GM19455 (cell line): Measurements from ENCODE around the gene ARSG.
"Not testable (repeated sequence)": the region's sequence is repeated elsewhere in the genome, so short reads cannot be mapped to it uniquely, and the experiment has no call there.

ENCODE experiments used
- ATAC-seq: cut with Tn5 transposase; IDR thresholded peaks from one replicate; pipeline ENCODE4 v1.9.1; 2021; ENCODE audit not compliant: unreplicated experiment

ARSG gene

GRCh38 chr17:68365469-68365868 is 74.2 kb downstream of the ARSG start:
- no peak for ATAC-seq

GRCh38 chr17:68368387-68368786 is 77.1 kb downstream of the ARSG start:
- ATAC-seq: no peak

DNA sequence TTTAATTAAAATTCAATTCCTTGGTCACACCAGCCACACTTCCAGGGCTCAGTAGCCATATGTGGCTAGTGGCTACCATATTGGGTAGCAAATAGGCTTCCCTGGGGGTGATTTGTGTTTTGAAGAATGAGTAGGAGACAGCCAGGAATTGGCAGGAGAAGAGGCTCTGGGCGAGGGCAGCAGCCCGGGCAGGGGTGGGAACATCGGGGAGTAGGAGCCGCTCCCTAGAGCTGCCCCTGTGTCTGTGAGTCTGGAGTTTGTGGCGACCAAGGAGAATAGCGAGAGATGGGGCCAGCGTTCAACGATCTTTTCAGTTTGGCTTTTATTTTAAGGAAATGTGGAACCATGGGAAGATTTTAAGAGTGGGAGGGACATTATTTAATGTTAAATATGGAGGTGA is 84.3 kb downstream of the ARSG start:
- no peak for ATAC-seq

DNA sequence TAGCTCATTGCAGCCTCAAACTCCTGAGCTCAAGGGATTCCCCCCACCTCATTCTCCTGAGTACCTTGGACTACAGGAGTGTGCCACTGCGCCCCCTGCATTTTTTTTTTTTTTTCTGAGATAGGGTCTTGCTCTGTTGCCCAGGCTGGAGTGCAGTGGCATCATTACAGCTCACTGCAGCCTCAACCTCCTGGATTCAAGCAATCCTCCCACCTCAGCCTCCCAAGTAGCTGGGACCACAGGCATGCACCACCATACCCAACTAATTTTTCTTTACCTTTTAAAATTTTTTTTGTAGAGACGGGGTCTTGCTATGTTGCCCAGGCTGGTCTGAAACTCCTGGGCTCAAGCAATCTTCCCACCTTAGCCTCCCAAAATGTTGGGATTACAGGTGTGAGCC is 84.9 kb downstream of the ARSG start:
- not testable (repeated sequence) for ATAC-seq

- no peak for ATAC-seq
Measured at GRCh38 chr17:68377771-68378267, 86.5 kb downstream of the ARSG start.

DNA sequence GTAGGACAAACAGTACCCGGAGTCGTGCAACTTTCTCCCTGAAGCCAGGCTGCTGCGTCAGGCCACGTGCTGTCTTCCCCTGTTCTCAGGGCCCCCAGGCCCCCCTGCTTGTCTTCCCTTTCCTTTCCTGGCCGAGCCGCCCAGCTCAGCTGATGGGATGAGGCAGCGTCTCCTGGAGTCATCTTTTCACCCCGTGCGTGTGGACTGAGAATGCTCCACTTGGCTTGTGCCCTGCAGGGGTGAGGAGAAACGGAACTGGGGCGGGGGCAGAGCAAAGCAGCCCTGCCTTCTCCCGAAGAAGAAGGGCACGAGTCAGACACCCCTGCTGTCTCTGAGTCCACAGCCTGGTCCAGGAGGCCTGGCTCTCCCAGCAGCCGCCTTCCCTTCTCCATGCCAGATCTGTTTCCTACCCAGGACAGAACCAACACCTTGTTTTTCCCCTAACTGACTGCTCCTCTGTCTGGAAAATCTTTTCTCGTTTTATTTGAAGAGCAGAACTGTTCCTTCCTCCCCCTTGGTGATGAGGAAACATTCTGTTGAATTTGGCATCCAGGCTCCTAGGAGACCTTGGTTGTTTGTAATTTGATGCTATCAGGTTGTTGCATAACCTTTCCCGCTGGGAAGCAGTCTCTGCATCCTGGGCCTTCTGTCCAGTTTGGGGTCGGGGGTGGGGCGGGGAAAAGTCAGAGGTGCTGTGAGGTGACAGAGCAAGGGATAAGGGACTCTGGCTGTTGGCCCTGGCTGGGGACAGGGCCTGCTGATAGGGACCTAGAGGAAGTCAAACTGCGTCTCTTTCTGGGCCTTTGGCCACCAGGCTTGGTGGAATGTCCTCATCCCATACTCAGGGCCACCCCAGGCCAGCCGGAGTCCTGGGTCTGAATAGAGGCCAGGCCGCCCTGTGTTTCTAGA is 87.2 kb downstream of the ARSG start:
- no peak for ATAC-seq

DNA sequence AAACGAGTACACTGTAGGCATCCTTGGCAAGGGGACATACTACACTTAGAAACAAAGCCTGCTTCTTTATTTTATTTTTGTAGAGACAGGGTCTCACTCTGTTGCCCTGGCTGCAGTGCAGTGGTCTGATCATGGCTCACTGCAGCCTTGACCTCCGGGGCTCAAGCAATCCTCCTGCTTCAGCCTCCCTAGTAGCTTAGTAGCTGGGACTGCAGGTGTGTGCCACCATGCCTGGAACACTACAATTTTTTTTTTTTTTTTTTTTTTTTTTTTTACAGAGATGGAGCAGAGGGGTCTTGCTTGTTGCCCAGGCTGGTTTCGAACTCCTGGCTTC is 87.8 kb downstream of the ARSG start:
- ATAC-seq: no peak

- ATAC-seq: no peak
Measured at GRCh38 chr17:68379692-68380677, 88.7 kb downstream of the ARSG start.

DNA sequence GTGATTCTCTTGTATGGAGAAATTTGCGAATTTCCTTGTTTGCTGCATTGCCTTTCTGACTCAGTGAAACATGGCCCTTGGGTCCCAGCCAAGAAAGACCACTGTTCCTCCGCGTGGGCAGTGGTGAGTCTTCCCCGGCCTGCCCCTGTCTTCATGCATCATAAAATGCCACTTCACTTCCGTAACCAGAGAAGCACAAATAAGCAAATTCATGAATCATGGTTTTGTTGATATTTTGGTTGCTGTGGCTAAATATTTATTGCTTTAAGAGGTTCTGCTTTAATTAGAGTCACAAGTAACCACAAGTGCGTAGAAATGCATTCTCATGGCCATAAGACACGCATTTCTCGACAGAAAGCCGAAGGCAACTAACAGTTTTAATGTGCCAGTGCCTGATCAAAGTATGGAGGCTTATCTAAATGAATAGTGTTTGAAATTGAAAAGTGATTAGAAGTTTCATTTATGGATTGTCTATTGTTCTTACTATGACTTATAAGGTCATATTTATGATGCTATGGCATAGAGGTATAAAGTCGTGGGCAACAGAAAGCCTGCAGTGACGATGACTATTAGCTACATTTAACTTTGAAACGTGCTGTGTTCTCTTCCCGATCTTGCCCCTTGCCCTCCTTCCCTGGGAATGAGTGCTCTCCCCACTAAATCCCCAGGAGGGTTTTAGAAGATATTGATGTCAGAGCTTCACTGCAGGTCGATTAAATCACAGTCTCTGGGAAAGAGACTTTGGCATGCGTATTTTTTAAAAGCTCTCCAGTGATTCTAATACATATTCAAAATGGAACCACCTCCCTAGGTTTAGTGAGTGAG is 90.0 kb downstream of the ARSG start:
- ATAC-seq: no peak

DNA sequence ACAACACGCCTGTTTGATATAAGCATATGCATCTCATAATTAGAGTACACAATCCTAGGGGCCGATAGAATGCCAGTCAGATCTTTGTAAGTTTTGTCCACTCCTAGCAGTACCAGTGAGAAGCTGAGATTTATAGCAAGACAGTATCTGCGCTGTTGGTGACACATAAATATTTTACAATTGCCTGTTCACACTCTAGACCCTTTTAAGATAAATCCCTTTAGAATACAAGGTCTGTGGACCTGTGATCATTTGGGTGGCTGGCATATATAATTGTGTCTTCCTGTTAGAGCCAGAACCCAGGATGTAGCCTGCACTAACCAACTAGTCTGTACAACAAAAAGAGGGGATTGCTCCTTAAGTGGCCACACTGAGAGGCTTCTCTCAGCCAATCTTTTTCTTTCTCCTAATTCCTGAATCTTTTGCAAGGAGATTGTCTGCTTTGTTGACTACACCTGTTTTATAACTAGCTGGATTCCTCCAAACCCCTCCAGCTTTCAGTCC is 91.3 kb downstream of the ARSG start:
- ATAC-seq: no peak

- no peak for ATAC-seq
Measured at GRCh38 chr17:68383120-68383442, 91.8 kb downstream of the ARSG start.

DNA sequence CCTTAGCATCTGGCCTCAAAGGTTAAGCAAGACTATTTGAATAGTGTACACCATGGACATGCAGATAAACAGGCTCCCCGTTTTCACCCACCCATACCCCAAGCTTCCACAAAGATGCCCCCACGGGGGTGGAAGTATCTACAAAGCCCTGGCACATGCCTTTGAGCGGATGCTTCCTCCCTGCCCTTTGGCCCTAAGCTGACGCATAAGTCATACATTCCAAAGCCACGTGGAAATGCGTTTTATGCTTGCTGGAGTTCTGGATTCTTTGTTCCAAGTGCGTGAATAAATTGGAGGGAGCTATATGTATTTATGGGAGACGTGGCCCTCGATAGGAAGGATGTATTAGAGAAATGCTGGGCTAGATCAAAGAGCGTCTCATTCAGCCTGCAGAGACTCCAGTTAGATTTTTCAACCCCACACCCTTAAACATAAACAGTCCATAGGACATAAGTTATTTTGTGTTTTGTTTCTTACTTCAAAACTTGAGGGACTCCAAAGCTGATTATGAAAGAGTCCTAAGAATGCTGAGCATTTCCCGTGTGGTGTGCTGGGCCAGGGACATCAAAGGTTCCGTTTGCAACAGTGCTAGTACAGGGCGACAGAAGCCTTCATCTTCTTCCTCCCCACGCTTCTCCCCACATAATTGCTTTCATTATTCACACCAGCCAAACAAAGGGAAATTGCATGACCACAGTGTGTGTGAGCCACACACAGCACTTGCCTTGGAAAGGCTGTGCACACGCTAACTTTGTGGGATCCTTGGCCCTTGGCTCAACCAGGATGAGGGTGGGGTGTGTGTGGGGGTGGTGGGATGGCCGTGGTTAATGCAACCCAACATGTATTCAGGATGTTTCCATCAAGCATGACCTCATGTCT is 92.4 kb downstream of the ARSG start:
- no peak for ATAC-seq

- ATAC-seq: no peak
Measured at GRCh38 chr17:68384471-68384870, 93.2 kb downstream of the ARSG start.

GRCh38 chr17:68384941-68385340 is 93.6 kb downstream of the ARSG start:
- ATAC-seq: no peak

GRCh38 chr17:68385490-68386215 is 94.4 kb downstream of the ARSG start:
- no peak for ATAC-seq

DNA sequence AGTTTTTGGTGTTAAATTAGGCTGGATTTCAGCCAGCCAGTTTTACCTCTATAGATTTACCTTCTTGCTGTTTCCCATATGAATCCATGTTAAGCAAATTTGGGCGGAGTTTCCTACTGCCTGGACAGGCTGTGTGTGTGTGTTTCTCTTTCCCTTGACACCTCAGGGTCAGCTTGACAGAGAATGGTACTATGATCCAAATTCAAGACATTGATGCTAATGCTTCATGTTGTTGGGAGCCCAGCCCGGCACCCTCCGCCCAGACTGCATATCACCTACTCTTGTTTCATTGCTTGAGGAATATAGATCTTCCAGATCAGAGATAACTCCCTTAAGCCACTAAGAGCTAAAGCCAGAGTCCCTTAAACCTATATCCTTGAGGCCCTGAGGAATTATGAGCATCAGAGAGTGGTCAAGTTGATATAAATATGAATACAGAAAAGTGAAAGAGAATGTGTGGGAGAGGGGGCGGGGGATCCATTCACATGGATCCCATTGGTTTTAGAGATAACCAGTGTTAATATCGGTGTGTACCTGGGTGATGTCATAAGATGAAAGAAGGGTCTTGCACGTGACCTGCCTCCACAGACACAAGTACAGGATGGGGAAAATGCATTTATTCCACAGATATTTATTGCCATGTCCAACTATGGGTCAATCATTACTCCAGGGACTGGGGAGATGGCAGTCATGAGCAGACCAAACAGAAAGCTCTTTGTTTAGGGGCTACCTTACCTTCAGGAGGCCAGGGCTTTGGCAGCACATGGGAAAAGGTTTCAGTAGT is 96.3 kb downstream of the ARSG start:
- ATAC-seq: no peak

GRCh38 chr17:68389041-68389440 is 97.7 kb downstream of the ARSG start:
- ATAC-seq: no peak

DNA sequence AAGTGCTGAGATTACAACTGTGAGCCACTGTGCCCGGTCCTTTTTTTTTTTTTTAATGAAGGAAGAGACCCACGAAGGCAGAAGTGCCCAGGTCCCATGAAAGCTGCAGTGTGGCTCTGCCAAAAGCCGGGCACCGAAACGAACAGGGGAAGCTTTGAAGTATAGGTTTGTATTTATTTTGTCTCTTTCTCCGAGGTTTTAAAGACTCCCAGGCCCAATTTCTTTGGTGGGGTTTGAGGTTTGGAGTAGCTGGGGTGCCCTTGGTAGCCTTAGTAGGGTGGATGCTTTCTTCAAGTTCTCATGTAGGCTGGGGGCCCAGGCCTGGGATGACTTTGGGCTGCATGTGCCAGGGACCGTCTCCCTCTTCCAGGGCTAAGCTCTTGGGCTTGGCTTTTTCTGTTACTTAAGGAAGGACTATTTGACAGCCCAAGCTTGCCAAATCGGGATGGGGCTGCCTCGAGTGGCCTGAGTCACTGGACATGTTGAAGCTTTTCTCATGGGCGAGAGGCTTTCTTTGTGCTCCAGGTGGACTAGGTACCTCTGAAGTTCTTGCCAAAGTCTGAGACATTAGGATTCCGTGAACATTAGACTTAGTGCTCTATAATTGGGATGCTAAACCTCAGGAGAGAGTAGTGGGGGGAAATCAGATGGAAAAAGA is 99.7 kb downstream of the ARSG start:
- ATAC-seq: no peak
